ENCODE measurements around the gene RBM17.

DNA sequence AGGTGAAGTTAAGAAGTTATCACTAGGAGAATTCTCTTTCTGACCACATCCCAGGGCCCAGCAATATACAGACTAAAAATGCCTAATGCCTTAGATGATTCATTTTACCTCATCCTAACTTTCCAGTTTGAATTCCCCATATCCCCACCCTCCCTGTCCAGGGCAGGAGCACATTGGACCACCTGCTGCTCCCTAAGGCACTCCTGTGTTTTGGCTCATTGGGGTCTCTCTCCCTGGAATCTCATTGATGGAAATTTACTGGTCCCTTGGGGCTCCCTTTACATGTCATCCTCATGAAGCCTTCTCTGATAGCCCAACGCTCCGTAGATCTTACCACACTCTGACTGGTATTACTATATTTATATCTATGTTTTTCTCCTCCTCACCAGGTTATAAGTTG, 29.3 kb upstream of the RBM17 start:
- no peak for TF ChIP-seq TCF7L2 (IDR thresholded peaks at IDR 0.05; ENCODE audit: borderline replicate concordance, extremely low read depth, insufficient read depth, insufficient read length)
- TF ChIP-seq, protein P1, sequence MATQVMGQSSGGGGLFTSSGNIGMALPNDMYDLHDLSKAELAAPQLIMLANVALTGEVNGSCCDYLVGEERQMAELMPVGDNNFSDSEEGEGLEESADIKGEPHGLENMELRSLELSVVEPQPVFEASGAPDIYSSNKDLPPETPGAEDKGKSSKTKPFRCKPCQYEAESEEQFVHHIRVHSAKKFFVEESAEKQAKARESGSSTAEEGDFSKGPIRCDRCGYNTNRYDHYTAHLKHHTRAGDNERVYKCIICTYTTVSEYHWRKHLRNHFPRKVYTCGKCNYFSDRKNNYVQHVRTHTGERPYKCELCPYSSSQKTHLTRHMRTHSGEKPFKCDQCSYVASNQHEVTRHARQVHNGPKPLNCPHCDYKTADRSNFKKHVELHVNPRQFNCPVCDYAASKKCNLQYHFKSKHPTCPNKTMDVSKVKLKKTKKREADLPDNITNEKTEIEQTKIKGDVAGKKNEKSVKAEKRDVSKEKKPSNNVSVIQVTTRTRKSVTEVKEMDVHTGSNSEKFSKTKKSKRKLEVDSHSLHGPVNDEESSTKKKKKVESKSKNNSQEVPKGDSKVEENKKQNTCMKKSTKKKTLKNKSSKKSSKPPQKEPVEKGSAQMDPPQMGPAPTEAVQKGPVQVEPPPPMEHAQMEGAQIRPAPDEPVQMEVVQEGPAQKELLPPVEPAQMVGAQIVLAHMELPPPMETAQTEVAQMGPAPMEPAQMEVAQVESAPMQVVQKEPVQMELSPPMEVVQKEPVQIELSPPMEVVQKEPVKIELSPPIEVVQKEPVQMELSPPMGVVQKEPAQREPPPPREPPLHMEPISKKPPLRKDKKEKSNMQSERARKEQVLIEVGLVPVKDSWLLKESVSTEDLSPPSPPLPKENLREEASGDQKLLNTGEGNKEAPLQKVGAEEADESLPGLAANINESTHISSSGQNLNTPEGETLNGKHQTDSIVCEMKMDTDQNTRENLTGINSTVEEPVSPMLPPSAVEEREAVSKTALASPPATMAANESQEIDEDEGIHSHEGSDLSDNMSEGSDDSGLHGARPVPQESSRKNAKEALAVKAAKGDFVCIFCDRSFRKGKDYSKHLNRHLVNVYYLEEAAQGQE (IDR thresholded peaks at IDR 0.05; ENCODE audit: low read depth), result no peak
- TF ChIP-seq SP1 (IDR thresholded peaks at IDR 0.05; ENCODE audit: low read depth), result no peak
- TF ChIP-seq EZH2 (IDR thresholded peaks at IDR 0.05), result no peak
- TF ChIP-seq SRF (IDR thresholded peaks at IDR 0.05; ENCODE audit: low read depth), result no peak
- TF ChIP-seq, protein P2, sequence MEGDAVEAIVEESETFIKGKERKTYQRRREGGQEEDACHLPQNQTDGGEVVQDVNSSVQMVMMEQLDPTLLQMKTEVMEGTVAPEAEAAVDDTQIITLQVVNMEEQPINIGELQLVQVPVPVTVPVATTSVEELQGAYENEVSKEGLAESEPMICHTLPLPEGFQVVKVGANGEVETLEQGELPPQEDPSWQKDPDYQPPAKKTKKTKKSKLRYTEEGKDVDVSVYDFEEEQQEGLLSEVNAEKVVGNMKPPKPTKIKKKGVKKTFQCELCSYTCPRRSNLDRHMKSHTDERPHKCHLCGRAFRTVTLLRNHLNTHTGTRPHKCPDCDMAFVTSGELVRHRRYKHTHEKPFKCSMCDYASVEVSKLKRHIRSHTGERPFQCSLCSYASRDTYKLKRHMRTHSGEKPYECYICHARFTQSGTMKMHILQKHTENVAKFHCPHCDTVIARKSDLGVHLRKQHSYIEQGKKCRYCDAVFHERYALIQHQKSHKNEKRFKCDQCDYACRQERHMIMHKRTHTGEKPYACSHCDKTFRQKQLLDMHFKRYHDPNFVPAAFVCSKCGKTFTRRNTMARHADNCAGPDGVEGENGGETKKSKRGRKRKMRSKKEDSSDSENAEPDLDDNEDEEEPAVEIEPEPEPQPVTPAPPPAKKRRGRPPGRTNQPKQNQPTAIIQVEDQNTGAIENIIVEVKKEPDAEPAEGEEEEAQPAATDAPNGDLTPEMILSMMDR (IDR thresholded peaks at IDR 0.05 in 2 of 3, conservative IDR thresholded peaks at IDR 0.05 in 1 of 3; ENCODE audit: borderline replicate concordance in 1 of 3, insufficient read depth in 1 of 3, low read depth in 2 of 3, low read length in 2 of 3), result no peak
- TF ChIP-seq, protein P3, sequence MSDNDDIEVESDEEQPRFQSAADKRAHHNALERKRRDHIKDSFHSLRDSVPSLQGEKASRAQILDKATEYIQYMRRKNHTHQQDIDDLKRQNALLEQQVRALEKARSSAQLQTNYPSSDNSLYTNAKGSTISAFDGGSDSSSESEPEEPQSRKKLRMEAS (IDR thresholded peaks at IDR 0.05), result no peak

Measured in HCT116 (cell line).